K562 (cell line): Measurements from ENCODE around the gene VKORC1. TPM values are rescaled to one million over a fixed set of nuclear protein-coding genes. Genes with fewer than 3 reads are reported as not detected.

Source experiments
- ATAC-seq: fragments of 200-7000 bp; cut with Tn5 transposase; 3 replicates; pipeline ENCODE4 v1.9.1; 2020; ENCODE audit warnings: moderate library complexity
- BruUV-seq: library from RNA; stranded (reverse); fragments of 400-500 nt; replicated peaks from 2 replicates; lab custom pipeline; 2021; lab: Mats Ljungman, UMichigan
- CTCF ChIA-PET: fragments of 300-600 bp; formaldehyde crosslinking; extraction: SDS; loops from one replicate; lab custom pipeline; 2021; ENCODE audit warnings: low intra/inter-chr PET ratio; lab: Yijun Ruan, JAX
- POLR2A ChIA-PET: fragments of 300-600, 350-650 bp; sonication (Branson Sonifier 250); formaldehyde crosslinking; extraction: SDS; loops from one replicate; lab custom pipeline; 2021; ENCODE audit warnings: antibody characterized with exemption, inconsistent platforms; lab: Yijun Ruan, JAX
- DNase-seq, 4 experiments: peaks; one replicate each; pipeline versions ENCODE4 v3.0.0 to v3.0.0-alpha.2; 2011 to 2018; ENCODE audit warnings: low spot score in 3 of 4, mixed read lengths in 3 of 4; ENCODE audit errors: extremely low read depth in 1 of 4
- FAIRE-seq: peaks from 2 replicates; lab custom pipeline; 2011; peaks lifted over from hg19 to GRCh38; lab: Jason Lieb, UNC
- H2AFZ ChIP-seq: 2 replicates; pipeline ENCODE4 v1.6.0; 2011; ENCODE audit warnings: low read depth, low read length, control low read depth, inconsistent platforms
- H3K27ac ChIP-seq: fragments of 200-600 bp; 3 replicates; pipeline ENCODE4 v1.8.0; 2011; ENCODE audit warnings: low read depth, mild to moderate bottlenecking, control low read depth, inconsistent platforms, low read length, moderate library complexity, mixed read lengths; ENCODE audit errors: extremely low read depth
- H3K27me3 ChIP-seq, 2 experiments: fragments of 300-600 bp in 1 of 2; 2 replicates in 1 of 2; 3 replicates in 1 of 2; pipeline versions ENCODE4 v1.6.0 to v1.8.0; 2011; ENCODE audit warnings: inconsistent platforms in 2 of 2, low read length in 2 of 2, mild to moderate bottlenecking in 1 of 2, mixed read lengths in 1 of 2, moderate library complexity in 1 of 2; ENCODE audit not compliant: control insufficient read depth in 2 of 2, insufficient read depth in 2 of 2
- H3K36me3 ChIP-seq: fragments of 300-600 bp; 3 replicates; pipeline ENCODE4 v1.8.0; 2011; ENCODE audit warnings: mild to moderate bottlenecking, low read length, inconsistent platforms; ENCODE audit not compliant: control insufficient read depth, insufficient read depth
- H3K4me1 ChIP-seq, 2 experiments: fragments of 200-600 bp in 1 of 2; replicated peaks in 1 of 2; 2 replicates in 1 of 2; 3 replicates in 1 of 2; pipeline versions ENCODE4 v1.5.1 to v1.8.0; 2011; ENCODE audit warnings: inconsistent platforms in 2 of 2, low read length in 2 of 2, mild to moderate bottlenecking in 1 of 2, mixed read lengths in 1 of 2, moderate library complexity in 1 of 2; ENCODE audit not compliant: control insufficient read depth in 2 of 2, insufficient read depth in 2 of 2
- H3K4me2 ChIP-seq: 2 replicates; pipeline ENCODE4 v1.6.1; 2011; ENCODE audit warnings: low read length, control low read depth, inconsistent platforms, mixed read lengths; ENCODE audit not compliant: insufficient read depth
- H3K4me3 ChIP-seq: fragments of 200-600 bp; sonication (generic), shearing (Covaris generic); 2 replicates; pipeline ENCODE4 v1.5.1; 2016; ENCODE audit warnings: control low read depth, inconsistent platforms
- H3K79me2 ChIP-seq: fragments of 200-600 bp; 3 replicates; pipeline ENCODE4 v1.8.0; 2011; ENCODE audit warnings: low read length, inconsistent platforms; ENCODE audit not compliant: control insufficient read depth, insufficient read depth
- H3K9ac ChIP-seq, 2 experiments: 2 replicates each; pipeline versions ENCODE4 v1.6.0 to v1.6.1; 2011; ENCODE audit warnings: low read depth in 2 of 2, low read length in 2 of 2, control low read depth in 1 of 2, inconsistent platforms in 1 of 2, mild to moderate bottlenecking in 1 of 2, mixed read lengths in 1 of 2; ENCODE audit not compliant: insufficient read depth in 1 of 2
- H3K9me1 ChIP-seq: one replicate; pipeline ENCODE4 v1.6.0; 2011; ENCODE audit warnings: inconsistent platforms, mild to moderate bottlenecking, low read length, moderate library complexity; ENCODE audit not compliant: control insufficient read depth, insufficient read depth
- H3K9me3 ChIP-seq: replicated peaks from 2 replicates; pipeline ENCODE4 v1.5.1; 2011; ENCODE audit warnings: low read depth, low read length, inconsistent platforms; ENCODE audit not compliant: control insufficient read depth, insufficient read depth
- H4K20me1 ChIP-seq: replicated peaks from 2 replicates; pipeline ENCODE4 v1.6.1; 2011; ENCODE audit warnings: low read length, inconsistent platforms, mixed read lengths; ENCODE audit not compliant: control insufficient read depth, insufficient read depth
- ARID2 ChIP-seq: fragments of 450-650 bp; IDR thresholded peaks from 2 replicates; pipeline ENCODE4 v1.6.1; 2017; ENCODE audit warnings: antibody characterized with exemption, mild to moderate bottlenecking
- ATF4 ChIP-seq: fragments of 450-650 bp; formaldehyde crosslinking; IDR thresholded peaks from 2 replicates; pipeline ENCODE4 v1.4.0; 2022; ENCODE audit warnings: mild to moderate bottlenecking, moderate library complexity
- CREB1 ChIP-seq, 2 experiments: sonication (generic) in 1 of 2; formaldehyde crosslinking in 1 of 2; IDR thresholded peaks; 2 replicates each; pipeline versions ENCODE4 v1.6.1 to v1.8.0; 2012 to 2022; ENCODE audit warnings: inconsistent platforms in 1 of 2, mild to moderate bottlenecking in 1 of 2, missing genetic modification reagents in 1 of 2, moderate library complexity in 1 of 2
- EHMT2 ChIP-seq: fragments of 450-650 bp; IDR thresholded peaks from 2 replicates; pipeline ENCODE4 v1.6.1; 2018; ENCODE audit warnings: antibody characterized with exemption
- FIP1L1 ChIP-seq: fragments of 200-400 bp; formaldehyde crosslinking; IDR thresholded peaks from 2 replicates; pipeline ENCODE4 v1.6.1; 2018; ENCODE audit warnings: mild to moderate bottlenecking, low read depth, low read length; ENCODE audit not compliant: poor library complexity, severe bottlenecking
- GATAD2B ChIP-seq: fragments of 450-650 bp; IDR thresholded peaks from 2 replicates; pipeline ENCODE4 v1.6.1; 2017; ENCODE audit warnings: mild to moderate bottlenecking, borderline replicate concordance
- KLF13 ChIP-seq: fragments of 450-650 bp; IDR thresholded peaks from 2 replicates; pipeline ENCODE4 v1.6.1; 2016; ENCODE audit warnings: missing genetic modification characterization, low read depth, mild to moderate bottlenecking, missing compliant biosample characterization, moderate library complexity, borderline replicate concordance
- NKRF ChIP-seq: fragments of 450-650 bp; IDR thresholded peaks from 2 replicates; pipeline ENCODE4 v1.6.1; 2016; ENCODE audit warnings: borderline replicate concordance
- TEAD2 ChIP-seq: fragments of 450-650 bp; IDR thresholded peaks from 2 replicates; pipeline ENCODE4 v1.6.1; 2016; ENCODE audit warnings: missing genetic modification characterization, control low read depth, missing compliant biosample characterization
- THRA ChIP-seq: fragments of 450-650 bp; IDR thresholded peaks from 2 replicates; pipeline ENCODE4 v1.6.1; 2017; ENCODE audit warnings: mild to moderate bottlenecking, moderate library complexity
- ZBTB1 ChIP-seq: sonication (generic); formaldehyde crosslinking; IDR thresholded peaks from 2 replicates; pipeline ENCODE4 v1.8.1; 2023; ENCODE audit warnings: missing genetic modification reagents, low read depth, mild to moderate bottlenecking, borderline replicate concordance
- ZNF174 ChIP-seq: fragments of 250-450 bp; sonication (Bioruptor Pico); IDR thresholded peaks from 2 replicates; pipeline ENCODE4 v1.4.0; 2020; ENCODE audit warnings: mild to moderate bottlenecking
- WGBS: fragments of 100-300 bp; shearing (Covaris generic); methylation state at CpG from one replicate; pipeline ENCODE4 v1.1.6; 2016; ENCODE audit warnings: low coverage, mixed read lengths; ENCODE audit not compliant: insufficient coverage; ENCODE audit errors: missing lambda C conversion rate; 5-methylcytosine and 5-hydroxymethylcytosine counted together
- in situ Hi-C: fragments of 300-500 bp; cut with MboI; formaldehyde crosslinking; loops from 4 replicates; pipeline ENCODE4 v1.15.0; 2018; ENCODE audit warnings: inconsistent platforms, mixed read lengths
- intact Hi-C: fragments of 100-400 bp; cut with micrococcal nuclease; formaldehyde crosslinking; loops from 2 replicates; pipeline ENCODE4 v1.14.2; 2022
- polyA plus RNA-seq, 8 experiments: library from polyadenylated mRNA; depleted of rRNA in 4 of 8; stranded (reverse) in 5 of 8; unstranded in 3 of 8; fragments of >200 nt; fragmentation: Nextera tagmentation in 2 of 8; fragmentation: Illumina TruSeq in 1 of 8; extraction: Ambion mirVana in 2 of 8; extraction: Trizol in 1 of 8; gene quantifications; 2 replicates each; pipeline versions ENCODE4 v1.2.1 to v1.2.3, GENCODE V29; 2011 to 2014; ENCODE audit warnings: inconsistent platforms in 1 of 8, missing spikeins in 1 of 8
- total RNA-seq, 7 experiments: library from RNA; depleted of rRNA in 6 of 7; stranded (reverse); fragments of >200 nt in 6 of 7; fragmentation: Illumina TruSeq in 2 of 7; extraction: Trizol in 2 of 7; gene quantifications; 2 replicates each; pipeline versions ENCODE4 v1.2.1 to v1.2.3, GENCODE V29; 2011 to 2021; ENCODE audit warnings: low replicate concordance in 1 of 7

Gene VKORC1
- total and polyA plus RNA-seq, 9 of the 15 experiments (the other 6 are each of a cell fraction or from before 2014, with no cell fraction given): 30.0 to 119 (median 62.1) TPM

GRCh38 chr16:31077024-31077423, 17.6 kb downstream of the VKORC1 start:
- POLR2A ChIA-PET: interaction anchor here (0.6 to 1.7 kb wide), 3 partner anchors 10 to 86 kb away, joined by 3 to 4 read pairs (median 3); no protein-coding TSS in a partner anchor
- peaks cover under 1% of the 10 kb centered on the region; the same call in 1 of the 2 replicates for H4K20me1 ChIP-seq
- H3K9me3 ChIP-seq: no peaks in the 10 kb centered on the region
- no peak for ATAC-seq
- TF ChIP-seq EHMT2 (no peak), NKRF (no peak), ZNF174 (CRISPR knock-in tag) (no peak), TEAD2 (no peak), THRA (no peak), ZBTB1 (CRISPR knock-in tag) (no peak), FIP1L1 (no peak), ARID2 (no peak), ATF4 (no peak), GATAD2B (no peak), KLF13 (tag) (no peak), CREB1 (IDR thresholded peaks at IDR 0.05) (no peak), CREB1 (CRISPR knock-in tag; IDR thresholded peaks at IDR 0.05) (no peak)
- TF ChIP-seq, all 486 proteins: peak for 0
- Histone ChIP-seq H3K27me3 (no peaks in the 10 kb centered on the region), H3K27ac (no peak overlapping the region), H3K4me1 (peaks cover 6 to 57% of the 10 kb centered on the region in 2 experiments; a peak in 4 of 5 replicates), H3K4me2 (no peak overlapping the region), H2AFZ (no peak overlapping the region), H3K36me3 (peaks cover 62% of the 10 kb centered on the region), H3K4me3 (no peak overlapping the region), H3K9ac (0 out of 4 replicates have a peak overlapping the region, but pooled peaks of 1 of the 2 experiments have one; percentile 39), H3K79me2 (peaks cover 55% of the 10 kb centered on the region), H3K9me1 (no peaks in the 10 kb centered on the region)
- no TSS peak for BruUV-seq
- WGBS: 97% methylated on average over 12 of the region's 13 CpGs
- in situ Hi-C loops: no loop called here
- CTCF ChIA-PET: no interaction called here
- intact Hi-C loops: no loop called here
- FAIRE-seq: no peak
- DNase-seq: no peak
